ENCODE results near the gene ARFIP2.

The ARFIP2 gene

GRCh38 chr11:6497069-6497839 is 16.1 kb upstream of the ARFIP2 start, which contains the start of gene DNHD1:
Gene DNHD1, plus strand, starts transcription at chr11:6497280. Its CDS starts 936 bp downstream, at chr11:6498216.
- no peak for DNase-seq (ENCODE audit: low read depth)
- H3K4me3 ChIP-seq (replicated peaks; ENCODE audit: low read depth, low read length) = no peak within 1 kb of the TSS
- TF ChIP-seq CTCF (IDR thresholded peaks at IDR 0.05; ENCODE audit: low read length, missing control alignments) = no peak

GRCh38 chr11:6489306-6489705 is 8.2 kb upstream of the ARFIP2 start:
- no peak for TF ChIP-seq CTCF (IDR thresholded peaks at IDR 0.05; ENCODE audit: low read length, missing control alignments)
- DNase-seq (ENCODE audit: low read depth) = no peak
- no peak overlapping the region for H3K4me3 ChIP-seq (replicated peaks; ENCODE audit: low read depth, low read length)

GRCh38 chr11:6488821-6489220 is 7.7 kb upstream of the ARFIP2 start:
- H3K4me3 ChIP-seq (replicated peaks; ENCODE audit: low read depth, low read length) = no peak overlapping the region
- no peak for TF ChIP-seq CTCF (IDR thresholded peaks at IDR 0.05; ENCODE audit: low read length, missing control alignments)
- no peak for DNase-seq (ENCODE audit: low read depth)

- TF ChIP-seq CTCF (IDR thresholded peaks at IDR 0.05; ENCODE audit: low read length, missing control alignments) = no peak
- DNase-seq (ENCODE audit: low read depth) = no peak
- H3K4me3 ChIP-seq (replicated peaks; ENCODE audit: low read depth, low read length) = no peak overlapping the region
Observed at GRCh38 chr11:6488342-6488741, 7.2 kb upstream of the ARFIP2 start.

- DNase-seq (ENCODE audit: low read depth) = no peak
- no peak overlapping the region for H3K4me3 ChIP-seq (replicated peaks; ENCODE audit: low read depth, low read length)
- no peak for TF ChIP-seq CTCF (IDR thresholded peaks at IDR 0.05; ENCODE audit: low read length, missing control alignments)
Observed at GRCh38 chr11:6486938-6487337, 5.8 kb upstream of the ARFIP2 start.

- no peak overlapping the region for H3K4me3 ChIP-seq (replicated peaks; ENCODE audit: low read depth, low read length)
- no peak for TF ChIP-seq CTCF (IDR thresholded peaks at IDR 0.05; ENCODE audit: low read length, missing control alignments)
- DNase-seq (ENCODE audit: low read depth) = no peak
Observed at GRCh38 chr11:6486256-6486655, 5.1 kb upstream of the ARFIP2 start.

- no peak for TF ChIP-seq CTCF (IDR thresholded peaks at IDR 0.05; ENCODE audit: low read length, missing control alignments)
- H3K4me3 ChIP-seq (replicated peaks; ENCODE audit: low read depth, low read length) = no peak overlapping the region
- DNase-seq (ENCODE audit: low read depth) = peak; percentile 55
Observed at GRCh38 chr11:6485661-6486060, 4.5 kb upstream of the ARFIP2 start.
